Ammon's horn (tissue), 1 donor: ENCODE data around the gene HMOX2.
A peak's percentile ranks its signal among the peaks of the same experiment; 100 is the strongest.

Experiments used
- DNase-seq: peaks from one replicate; pipeline ENCODE4 v3.0.0-alpha.2; 2016; ENCODE audit warnings: low spot score

Gene HMOX2

DNA sequence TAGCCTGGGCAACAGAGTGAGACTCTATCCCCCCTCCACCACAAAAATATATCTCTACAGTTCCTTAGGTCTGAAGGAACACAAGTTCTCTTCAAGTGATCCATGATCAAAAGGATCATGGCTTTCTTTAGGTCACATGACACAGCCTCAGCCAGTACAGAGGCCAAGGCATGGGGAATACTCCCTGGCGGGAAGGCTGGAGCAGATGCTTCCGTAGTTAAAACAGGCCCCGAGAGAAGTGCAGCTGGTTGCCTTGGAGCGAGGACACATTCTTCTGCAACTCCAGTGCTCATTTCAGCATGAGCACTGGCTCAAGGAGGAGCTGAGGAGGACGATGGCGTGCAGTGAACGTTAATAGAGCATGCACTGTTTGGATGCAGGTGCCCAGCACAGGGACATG, 48.9 kb downstream of the HMOX2 start:
- DNase-seq = peak; percentile 51

DNA sequence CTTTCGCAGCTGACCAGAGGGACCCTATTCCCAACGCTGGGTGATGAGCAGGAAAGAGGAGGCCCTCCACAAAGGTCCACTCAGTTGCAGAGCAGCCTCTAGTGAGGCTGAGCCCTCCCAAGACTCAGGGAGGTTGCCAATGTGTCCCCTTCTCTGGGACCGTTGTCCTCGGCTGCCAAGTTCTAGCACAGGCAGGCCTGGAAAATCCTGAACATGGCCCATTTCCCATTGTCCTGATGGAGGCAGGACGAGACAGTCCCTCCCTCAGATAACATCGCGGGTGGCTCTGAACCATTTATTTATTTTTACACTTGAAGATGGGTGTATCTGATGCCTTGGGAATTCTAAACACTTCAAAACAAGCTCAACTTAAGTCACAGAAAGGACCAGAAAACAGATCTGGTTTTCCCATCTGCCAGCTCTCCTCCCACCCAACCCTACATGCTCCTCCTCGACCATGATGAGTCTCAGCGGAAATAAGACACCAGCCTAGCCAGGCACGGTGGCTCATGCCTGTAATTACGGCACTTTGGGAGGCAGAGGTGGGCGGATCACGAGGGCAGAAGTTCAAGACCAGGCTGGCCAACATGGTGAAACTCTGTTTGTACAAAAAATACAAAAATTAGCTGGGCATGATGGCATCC, 49.6 kb downstream of the HMOX2 start:
- DNase-seq = no peak

DNA sequence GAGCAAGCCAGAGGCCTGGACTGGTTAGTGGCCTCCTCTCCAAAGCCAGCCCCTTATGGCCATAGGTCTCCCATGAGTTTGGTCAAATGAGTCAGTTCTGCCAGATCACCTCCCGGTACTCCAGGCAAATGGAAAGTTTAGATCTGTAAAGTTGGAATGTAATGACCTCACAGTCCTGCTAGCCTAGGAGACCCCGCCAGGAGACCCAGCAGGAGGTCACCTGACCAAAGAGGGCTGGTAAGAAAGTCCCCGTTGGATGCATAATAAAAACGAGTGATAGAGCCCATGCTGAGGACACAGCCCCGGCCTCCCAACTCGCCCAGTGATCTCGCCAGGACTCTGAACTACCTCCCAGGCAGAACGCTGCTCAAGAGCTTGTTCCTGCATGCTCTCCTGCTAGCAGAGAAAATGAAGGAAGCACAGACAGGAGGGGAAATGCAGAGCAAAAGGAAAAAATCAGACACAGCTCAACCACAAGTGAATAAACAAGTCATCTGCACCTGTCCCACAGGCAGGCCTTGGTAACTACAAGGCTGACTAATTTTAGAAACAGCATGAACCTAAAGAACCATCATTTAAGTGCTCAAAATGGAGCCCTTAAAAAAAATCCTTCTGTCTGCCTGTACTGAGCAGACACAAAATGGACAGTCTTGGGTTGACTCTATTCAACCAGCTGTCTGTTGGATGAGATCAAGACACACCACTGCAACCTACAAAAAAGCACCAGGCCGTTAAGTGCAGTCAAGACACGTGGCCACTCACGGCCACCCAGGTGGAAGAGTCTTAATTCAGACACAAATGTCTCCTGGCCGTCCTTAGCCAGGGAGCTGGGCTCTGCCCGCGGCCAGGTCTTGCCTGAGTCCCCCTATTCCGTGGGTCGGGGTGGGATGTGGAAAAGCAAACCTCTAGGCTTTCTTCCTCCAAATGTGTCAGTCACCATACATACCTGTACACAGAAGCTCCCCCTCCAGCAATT, 53.2 kb downstream of the HMOX2 start:
- no peak for DNase-seq

DNA sequence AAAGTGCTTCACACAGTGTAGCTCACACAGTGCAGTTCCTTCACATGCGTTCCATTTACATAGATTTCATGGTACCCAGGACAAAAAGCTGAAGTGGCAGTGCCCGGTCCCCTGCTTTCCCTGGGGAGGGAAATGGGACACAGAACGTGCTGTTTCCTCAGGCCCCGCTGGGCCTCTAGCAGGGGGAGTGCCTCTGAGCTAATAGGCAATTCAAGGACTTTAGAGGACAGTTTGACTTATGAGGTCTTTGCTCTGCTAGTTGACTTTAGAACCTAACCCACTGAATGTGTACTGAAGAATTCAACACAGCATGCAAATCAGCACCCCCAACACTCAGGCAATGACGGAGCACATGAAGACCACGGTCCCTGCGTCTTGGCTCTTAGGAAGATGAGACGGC, 55.6 kb downstream of the HMOX2 start:
- DNase-seq = no peak

DNA sequence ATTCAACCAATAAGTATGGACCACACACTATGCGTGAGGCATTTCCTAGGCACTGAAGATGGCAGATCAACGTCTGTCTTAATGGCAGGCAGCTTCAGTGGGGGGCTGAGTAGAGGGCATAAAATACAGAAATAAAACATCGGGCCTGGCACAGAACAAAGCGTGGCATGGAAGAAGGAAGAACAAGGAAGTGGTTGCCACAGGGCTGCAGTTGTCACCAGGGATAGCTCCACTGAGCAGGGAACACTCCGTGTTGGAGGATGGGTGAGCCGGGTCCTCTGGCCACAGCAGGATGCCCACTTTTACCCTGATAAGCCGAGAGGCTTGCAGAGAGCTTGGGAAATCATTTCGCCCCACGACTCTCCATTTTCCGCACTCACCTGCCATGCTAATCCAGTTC, 56.0 kb downstream of the HMOX2 start:
- no peak for DNase-seq

DNA sequence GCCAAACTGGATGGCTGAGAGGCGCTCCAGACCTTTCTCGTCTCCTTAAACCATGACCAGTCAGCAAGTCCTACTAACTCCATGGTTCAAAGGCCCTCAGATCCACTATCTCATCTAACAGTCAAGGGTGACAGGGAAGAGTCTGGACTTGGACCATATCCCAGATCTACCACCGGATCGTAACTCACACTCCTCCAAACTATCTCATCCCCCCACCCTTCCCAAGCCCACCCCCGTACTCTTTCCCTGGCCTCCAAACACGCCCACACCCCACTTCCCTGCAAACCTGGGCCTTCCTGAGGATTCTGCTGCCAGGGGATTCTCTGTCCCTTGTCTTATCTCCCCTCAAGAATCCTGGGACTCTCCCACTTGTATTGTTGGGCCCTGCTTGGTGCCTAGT, 57.3 kb downstream of the HMOX2 start:
- no peak for DNase-seq

DNA sequence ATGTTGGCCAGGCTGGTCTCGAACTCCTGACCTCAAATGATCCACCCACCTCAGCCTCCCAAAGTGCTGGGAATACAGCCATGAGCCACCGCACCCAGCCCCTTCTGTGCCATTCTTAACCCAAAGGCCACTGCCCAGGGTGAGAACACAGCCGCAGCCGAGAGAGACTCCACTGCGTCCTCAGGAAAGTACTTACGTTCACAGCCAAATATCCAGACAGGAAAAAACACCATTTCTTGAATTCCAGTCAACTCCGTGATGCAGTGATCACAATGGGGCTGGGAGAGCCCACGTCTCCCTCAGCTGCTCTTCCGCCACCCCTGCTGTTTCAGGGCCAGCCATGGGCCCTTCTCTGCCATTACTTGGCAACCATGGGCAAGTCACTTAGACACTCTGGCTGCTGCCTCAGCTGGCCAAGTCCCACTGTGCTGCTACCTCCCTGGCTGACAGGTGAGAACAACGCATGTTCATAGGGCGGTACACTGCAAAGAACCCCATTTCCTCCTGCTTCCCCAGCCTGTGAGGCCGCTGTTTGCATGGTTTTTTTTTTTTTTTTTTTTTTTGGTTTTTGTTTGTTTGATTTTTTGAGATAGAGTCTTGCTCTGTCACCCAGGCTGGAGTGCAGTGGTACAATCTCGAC, 58.1 kb downstream of the HMOX2 start:
- DNase-seq = no peak

DNA sequence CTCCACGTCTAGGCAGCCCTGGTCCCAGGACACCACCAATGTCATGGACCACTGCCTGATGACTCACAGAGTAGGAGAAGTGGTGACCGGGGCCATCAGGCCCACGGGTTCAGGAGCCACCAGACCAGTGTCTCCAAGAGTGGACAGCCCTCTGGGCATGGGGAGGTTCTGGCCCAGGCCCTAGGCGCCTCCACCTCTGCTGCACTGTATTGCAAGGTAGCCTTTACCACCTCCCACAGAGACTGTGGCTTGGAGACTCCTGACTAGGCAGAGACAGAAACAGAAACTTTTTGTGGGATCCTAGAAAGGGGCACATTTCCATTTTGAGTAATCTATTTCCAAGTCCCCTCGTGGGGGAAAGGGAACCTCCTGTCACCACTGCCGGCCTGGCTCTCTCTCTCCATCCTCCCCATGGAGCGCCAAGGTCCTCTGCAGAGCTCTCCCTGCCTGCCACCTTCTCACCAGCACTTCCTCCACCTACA, 59.5 kb downstream of the HMOX2 start:
- DNase-seq = no peak

DNA sequence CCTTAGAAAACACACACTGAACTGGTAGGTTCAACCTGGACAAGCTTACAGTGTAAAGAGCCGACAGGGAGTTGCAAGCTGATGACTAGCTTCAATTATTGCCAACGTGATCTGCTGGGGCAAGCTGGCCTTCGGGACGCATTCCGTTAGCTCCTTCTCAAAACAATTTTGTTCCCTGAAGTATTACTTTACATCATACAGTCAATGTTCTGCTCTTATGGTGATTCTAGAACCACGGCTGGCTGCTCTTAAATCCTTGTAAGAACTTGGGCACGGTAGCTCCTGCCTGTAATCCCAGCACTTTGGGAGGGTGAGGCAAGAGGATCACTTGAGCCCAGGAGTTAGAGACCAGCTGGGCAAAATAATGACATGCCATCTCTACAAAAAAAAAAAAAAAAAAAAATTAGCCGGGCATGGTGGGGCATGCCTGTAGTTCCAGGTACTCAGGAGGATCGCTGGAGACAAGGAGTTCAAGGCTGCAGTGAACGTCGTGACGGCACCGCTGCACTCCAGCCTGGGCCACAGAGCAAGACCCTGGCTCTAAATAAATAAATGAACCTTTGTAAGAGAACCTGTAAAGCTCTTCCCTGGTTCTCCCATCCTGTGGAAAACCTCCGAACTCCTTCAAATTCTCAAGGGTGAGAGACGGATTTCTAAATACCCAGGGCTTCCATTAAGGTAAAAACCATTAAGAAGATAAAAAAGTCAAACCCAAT, 60.4 kb downstream of the HMOX2 start:
- DNase-seq = no peak

DNA sequence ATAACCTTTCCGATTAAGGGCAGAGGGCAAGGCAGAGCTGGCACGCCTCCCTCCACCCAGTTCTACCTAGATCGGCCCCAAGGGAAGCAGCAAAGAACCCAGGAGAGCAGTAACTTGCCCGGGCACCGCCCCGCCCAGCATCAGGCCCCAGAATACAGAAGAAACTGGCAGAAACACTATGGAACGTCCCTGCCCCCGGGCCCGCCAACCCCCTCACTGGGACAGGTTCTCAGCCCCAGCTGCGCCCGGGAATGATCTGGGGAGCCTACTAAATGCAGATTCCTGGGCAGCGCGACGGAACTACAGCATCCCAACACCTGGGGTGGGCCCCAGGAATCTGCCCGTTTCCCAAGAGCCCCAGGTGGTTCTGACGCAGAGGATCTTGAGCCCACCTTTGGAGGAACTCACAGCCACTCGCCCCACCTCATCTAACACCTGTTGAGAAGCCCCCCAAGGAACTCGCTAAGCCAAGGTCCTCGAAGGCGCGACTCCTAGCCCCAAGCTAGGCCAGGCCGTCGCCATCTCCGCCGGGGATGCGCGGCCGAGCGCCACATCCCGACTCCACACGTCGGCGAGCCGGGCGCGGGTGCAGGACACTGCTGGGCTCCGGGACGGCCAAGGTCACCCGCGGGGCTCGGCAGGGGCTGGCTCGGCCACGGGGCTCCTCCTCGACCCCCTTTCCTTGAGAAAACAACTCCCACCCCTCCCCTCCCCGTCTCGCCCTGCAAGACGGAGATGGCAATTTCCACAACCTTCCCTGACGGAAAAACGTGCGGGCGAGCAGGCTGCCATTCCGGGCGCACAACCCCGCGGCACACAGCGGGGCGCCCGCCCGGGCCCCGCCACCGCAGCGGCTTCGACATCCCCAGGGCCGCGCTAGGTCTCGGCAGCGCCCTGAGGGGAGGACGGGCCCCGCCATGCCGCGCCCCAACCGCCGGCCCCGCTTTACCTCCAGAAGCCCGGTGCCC, 61.5 kb downstream of the HMOX2 start:
- no peak for DNase-seq

DNA sequence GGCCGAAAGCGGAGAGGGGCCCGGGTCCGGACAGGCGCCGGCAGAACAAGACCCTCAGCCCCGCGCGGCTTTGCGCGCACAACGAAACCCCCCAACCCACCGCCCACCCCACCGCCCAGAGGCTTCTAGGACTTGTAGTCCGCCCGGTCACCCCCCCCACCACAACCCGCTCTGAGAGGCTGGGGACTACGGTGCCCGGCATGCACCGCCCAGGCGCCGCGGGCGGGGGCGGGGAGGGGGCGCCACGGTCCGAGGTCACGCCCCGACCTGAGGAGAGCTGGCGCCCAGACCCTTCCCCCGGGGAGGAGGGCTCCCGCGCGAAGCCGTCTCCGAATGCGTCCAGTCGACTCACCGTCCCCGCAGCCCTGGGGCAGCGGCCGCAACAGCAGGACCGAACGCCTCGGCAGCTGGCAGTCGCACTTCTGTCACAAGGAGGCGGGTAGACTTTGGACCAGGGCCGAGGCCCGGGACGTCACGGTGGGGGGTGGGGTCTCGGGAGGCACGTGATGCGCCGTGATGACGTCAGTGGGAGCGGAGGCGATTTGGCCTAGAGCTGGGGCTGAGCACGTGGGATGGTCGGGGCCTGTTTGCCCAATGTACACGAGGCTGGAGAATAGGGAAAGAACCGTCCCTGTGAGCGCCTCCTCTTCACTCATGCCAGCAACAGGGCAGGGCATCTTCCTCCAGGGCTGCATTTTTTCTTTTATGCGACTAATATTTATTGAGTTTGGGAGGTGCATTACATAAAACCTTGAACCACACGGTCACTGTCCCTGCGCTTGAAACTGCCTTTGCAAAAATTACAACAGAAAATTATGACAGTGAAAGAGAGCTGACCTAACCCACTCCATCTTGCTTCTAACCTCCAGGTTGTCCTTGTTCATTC, 62.4 kb downstream of the HMOX2 start, which contains the start of gene CDIP1:
TSS of gene CDIP1 (minus strand) at position 424 of the 886 bp plus-strand sequence. CDS start 24,643 bp downstream, outside the sequence.
- DNase-seq = peak; percentile 98

DNA sequence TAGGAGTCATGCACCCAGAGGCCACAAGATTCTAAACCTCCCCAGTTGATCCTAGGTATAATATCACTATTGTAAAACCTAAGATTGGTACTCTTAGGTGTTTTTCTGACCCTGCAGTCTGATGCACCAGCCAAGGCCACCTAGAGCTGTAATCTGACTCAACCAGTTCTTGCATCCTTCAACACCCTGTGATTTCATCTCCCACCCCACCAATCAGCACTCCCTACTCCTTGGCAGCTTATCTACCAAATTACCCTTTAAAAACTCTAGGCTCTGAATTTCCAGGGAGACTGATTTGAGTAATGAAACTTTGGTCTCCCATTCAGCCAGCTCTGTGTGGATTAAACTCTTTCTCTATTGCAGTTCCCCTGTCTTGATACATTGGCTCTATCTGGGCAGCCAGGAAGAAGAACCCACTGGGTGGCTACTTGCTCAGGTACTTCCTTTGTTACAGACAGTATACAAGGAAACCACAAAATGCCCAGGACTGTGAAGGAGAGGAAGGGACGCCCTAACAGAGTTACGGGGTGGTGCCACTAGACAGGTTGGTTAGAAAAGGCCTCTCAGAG, 63.6 kb downstream of the HMOX2 start:
- no peak for DNase-seq

DNA sequence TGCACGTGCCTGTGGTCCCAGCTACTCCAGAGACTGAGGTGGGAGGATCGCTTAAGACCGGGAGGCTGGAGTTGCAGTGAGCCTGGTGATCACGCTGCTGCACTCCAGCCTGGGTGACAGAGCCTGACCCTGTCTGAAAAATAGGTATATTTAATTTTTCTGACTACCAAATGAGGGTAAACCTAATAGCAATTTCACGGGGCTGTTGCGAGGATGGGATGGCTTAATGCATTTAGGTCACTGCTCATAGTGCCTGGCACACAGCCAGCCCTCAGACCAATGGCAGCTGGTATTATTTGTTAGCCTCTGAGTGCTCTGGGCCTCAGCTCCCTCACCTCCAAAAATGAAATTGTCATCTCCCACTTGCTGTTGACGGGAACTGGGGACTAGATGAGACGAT, 68.3 kb downstream of the HMOX2 start:
- no peak for DNase-seq

DNA sequence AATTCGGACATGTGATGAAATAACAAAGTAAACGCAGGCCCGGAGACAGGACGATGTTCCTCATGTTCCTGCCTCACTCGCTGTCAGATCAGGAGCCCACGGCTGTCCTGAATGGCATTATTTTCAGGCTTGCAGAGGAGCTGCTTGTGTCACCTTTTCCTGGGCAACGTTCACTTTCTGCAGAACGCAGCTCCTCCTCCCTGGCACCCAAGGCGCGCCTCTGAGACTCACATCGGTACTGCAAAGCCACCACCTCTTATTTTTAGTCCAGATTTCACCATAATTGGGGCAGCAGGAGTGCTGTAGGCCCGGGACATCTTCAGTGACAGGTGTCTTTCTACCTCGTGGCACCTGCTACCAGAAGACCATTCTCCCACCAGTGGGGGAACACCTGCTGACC, 71.9 kb downstream of the HMOX2 start:
- no peak for DNase-seq

DNA sequence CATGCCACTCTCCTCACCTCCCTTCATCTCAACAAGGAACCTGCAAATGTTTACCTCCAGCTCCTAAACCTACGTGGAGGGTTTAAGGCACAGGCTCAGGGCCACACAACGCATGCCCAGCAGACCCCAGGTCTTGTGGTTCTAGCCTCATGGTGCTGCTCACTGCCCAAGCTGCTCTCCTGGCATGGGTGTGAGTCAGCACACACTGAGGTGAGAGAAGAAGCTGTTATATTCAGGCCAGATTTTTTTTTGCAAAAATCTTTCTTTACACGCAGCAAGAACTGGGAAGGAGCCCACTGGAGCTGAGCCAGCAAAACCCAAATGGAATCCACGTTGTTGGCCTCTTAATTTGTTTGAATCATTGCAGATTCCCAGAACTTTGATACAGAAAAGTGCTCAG, 74.4 kb downstream of the HMOX2 start:
- no peak for DNase-seq

DNA sequence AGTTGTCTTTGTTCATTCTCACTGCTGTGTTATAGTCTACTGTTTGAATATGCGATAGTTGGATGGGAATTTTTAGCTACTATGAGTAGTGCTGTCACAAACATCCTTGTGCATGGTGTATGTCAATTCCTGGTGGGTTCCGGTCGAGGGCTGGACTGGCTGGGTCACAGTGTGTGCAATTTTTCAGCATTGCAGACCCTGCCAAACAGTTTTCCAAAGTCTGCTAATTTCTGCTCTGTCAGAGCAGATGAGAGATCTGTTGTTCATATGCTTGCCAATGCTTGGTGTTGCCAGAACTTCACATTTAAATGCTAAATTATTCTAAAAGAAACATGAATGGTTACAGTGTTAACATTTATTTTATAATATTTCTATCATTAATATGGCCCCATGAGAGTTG, 76.3 kb downstream of the HMOX2 start:
- no peak for DNase-seq

DNA sequence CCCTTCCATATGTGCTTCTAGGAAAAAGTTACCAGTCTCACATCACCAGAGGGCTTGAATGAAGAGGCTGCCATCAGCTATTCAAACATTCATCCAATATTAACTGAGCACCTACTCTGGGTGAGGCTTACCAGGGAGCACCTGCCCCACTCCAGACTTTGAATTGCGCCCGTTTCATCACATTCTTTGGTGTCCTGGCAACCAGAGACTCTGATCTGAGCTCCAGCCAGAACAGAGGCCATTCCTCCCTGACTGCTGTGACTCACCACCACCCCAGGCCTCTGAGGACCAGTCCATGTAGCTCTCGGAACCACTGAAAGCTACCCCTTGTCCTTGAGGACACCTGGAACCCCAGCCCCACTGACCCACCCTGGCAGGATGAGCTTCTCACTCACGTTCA, 79.9 kb downstream of the HMOX2 start, which contains the start of gene C16orf96:
TSS of gene C16orf96 (plus strand) at position 229 of the 400 bp plus-strand sequence. CDS start at position 379, 150 bp downstream.
- no peak for DNase-seq

DNA sequence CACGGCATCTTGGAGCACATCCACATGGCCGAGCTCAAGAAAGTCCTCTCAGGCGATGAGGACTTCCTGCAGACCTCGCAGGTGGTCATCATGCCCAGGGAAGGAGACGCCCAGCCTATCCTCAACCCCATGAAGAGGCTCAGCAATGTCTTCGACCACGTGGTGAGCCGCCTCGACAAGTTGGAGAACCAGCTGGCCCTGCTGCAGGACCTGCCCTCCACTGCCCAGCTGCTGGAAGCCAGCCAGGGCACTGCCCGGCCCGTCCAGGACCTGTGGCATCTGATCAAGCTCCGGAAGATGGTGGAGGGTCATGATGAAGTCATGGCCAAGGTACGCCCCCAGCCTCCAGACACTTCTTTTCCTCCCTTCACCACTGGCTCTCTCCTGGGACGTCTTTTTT, 80.4 kb downstream of the HMOX2 start:
- DNase-seq = no peak

DNA sequence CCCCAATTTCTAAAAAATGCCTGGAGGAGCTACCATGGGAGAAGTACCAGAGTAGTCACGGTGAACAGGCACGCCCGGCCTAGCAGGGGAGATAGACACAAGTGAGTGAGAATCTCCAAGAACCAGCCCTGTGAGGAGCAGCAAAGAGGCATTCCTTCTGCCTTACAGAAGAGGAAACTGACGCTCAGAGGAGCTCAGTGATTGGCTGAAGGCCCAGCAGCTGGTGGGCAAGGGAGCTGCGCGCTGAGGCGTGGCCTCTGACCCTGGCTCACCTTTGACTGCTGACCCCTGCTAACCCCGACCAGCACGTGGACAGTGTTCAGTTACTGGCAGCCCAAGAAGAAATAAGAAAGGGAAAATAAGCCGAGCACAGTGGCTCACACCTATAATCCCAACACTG, 81.8 kb downstream of the HMOX2 start:
- no peak for DNase-seq
